NCI-H146 treated with DMSO at 0.1 percent for 48 hours (cell line): ENCODE results near the gene ACSM2B.
"Not testable (repeated sequence)": the region's sequence is repeated elsewhere in the genome, so short reads cannot be mapped to it uniquely, and the experiment has no call there.

ENCODE experiments used
- DNase-seq: peaks from one replicate; lab custom pipeline; 2025; ENCODE audit not compliant: unreplicated experiment; lab: John Stamatoyannopoulos, UW

ACSM2B gene

DNA sequence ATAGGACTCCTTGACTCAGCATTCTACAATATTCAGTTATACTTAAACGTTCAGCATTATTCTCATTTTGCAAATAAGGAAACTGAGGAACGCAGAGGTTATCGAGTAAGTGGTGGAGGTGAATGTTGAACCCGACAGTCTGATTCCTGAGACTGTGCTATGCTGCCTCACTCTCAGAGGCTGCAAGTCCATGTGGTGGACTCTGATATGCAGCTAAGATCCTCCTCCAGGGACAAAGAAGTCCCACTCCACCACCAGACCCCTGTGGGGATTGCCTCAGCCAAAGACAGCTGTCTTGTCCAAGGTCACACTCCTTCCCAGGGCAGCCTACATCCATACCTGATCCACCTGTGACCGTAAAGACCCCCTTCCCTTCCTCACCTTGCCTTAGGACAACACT lies 37.5 kb downstream of the ACSM2B start:
- no peak for DNase-seq

DNA sequence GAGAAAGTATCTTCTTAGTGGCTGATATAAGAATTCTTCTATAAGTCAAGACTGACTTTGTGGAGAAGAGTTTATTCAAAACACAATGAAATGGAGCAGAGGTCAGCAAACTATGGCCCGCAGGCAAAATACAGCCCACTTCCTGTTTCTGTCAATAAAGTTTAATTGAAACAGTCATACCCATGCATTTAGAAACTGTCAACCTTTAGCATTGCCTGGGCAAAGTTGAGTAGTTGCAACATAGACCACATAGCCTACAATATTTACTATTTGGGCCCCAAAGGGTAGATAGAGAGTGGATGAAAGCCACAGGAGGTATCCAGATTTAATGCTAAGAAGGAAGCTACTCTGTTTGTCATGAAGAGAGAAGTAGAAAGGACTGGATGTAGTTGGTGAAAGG lies 38.0 kb downstream of the ACSM2B start:
- no peak for DNase-seq

DNA sequence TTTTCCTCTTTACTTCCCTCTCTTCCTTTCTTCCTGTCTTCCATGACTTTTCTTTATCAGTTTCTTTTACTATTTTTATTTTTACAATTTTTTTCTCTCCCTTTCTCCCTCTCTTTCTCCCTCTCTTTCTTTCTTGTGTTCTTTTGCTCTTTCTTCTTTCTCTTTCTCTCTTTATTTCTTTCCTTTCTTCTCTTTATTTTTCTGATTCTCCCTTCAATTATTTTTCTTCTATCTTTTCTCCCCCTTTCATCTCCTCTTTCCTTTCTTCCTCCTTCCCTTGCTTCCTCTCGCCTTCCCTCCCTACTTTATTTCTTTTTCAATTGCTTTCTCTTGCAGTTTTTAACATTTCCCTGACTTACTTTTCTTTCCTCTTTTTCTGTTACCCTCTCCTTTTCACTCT lies 39.5 kb downstream of the ACSM2B start:
- not testable (repeated sequence) for DNase-seq

DNA sequence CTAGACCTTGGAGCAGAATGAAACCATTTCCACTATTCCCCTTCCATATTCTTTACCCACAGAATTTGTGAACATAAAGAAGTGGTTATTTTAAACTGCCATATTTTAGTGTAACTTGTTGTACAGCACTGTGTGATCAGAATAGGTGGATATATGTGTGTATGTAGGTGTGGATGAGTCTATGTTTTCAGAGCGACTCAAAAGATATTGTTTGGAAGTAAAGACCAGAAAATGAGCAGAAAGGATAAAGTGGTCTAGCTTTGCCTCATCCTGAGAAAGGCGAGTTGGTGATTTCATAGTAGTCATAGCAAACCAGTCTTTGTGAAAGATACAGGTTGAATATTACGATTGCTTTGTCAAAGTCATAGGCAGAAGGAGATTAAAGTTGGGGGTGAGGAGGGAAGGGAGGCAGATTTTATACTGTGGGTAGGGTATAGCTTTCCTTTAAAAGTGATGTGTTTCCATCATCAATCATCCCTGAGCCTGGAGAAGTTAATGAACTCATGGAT lies 43.8 kb downstream of the ACSM2B start:
- DNase-seq: not testable (repeated sequence)

DNA sequence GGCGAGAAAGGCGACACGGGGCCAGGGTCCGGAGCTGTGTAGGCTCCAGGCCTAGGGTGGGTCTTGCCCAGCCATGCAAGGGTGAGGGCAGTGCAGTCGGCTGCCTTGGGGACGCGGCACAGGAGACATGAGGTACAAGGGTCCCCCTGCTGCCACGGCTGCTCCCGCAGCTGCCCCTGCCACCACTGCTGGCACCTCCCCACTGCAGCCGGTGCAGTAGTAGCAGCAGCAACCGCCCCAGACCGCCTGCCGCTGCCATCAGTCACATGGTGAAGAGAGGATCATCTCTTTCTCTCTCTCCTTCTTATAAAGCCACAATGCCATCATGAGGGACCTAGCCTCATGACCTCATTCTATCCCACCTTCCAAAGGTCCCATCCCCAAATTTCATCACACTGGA lies 44.4 kb downstream of the ACSM2B start:
- DNase-seq: not testable (repeated sequence)

DNA sequence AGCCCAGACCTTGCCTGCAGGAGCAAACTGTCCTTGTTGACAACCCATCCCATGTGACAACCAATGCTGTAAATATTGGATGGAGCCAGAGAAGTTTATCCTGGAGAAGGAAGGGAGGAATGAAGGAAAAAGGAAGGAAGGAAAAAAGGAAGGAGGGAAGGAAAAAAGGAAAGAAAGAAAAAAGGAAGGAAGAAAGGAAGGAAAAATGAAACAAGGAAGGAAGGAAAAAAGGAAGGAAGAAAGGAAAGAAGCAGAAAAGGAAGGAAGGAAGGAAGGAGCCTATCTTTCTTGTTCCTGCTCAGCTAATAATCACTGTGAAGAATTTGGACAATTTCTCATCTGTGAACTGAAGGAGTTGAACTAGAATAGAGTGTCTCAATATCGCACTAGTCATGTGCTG lies 56.1 kb downstream of the ACSM2B start:
- no peak for DNase-seq

DNA sequence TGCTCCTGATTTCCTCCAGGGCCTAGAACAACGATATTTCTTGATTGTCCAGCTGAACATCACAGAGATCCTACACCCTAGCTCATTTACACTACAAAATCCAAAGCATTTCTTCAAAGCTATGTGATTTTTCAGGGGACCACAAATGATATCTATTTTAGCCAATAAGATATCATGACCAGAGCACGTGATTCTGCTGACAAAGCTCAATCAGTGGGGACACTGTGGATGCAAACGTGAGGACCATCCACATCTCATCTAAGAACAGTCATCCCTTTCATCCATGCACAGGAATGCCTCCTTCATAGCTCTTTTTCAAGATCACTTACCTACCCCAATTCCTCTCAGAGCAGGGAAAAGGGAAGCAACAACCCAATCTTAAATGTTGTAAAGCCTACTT lies 56.9 kb downstream of the ACSM2B start:
- no peak for DNase-seq

DNA sequence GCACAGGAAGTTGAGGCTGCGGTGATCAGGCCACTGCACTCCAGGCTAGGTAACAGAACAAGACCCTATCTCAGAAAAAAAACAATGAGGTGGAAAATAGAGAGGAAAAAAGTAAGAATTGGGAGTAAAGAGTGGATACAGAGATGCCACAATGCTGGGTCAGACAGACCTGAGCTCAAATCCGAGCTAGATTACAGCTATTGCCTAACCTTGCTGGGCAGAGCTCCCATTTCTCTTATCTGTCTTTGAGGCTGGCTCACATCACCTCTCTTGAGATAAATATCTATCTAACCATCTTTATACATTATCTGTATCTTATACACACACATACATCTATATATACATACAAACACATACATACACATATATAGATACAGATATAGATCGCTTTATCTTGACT lies 59.0 kb downstream of the ACSM2B start:
- DNase-seq: no peak

DNA sequence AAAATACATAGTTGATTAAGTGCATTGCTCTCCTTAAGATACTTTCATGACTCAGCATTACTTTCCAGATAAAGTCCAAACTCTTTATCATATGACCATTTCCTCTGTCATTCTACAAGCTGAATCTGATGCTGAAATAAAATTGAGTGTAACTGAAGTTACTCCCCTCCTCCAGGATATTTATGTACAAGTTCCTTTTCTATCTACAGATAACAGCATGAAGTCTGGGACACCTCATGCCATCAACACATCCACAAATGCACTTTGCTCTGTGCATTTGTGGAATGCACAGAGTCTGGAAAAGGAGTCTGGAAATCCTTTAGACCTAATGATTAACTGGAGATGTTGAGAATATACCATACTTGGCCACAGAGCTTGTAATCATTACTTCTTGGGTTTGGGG lies 60.5 kb downstream of the ACSM2B start:
- DNase-seq: no peak

DNA sequence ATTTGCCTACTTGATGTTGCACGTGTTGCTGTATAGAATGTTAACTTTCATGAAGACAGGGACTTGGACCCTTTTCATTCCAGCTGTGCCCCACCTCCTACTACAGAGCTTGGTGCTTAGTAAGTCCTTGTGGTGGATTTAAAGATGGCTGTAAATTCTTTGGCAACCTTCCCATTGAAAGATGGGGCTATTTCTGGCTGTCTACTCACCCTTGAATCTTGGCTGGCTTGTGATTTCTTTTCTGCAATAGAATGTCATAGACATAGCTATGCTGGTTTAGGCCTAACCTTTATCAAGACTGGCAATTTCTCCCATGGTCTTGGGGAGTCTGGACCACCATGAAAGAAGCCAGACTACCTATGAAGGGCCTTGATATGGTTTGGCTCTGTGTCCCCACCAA lies 65.8 kb downstream of the ACSM2B start:
- DNase-seq: no peak

DNA sequence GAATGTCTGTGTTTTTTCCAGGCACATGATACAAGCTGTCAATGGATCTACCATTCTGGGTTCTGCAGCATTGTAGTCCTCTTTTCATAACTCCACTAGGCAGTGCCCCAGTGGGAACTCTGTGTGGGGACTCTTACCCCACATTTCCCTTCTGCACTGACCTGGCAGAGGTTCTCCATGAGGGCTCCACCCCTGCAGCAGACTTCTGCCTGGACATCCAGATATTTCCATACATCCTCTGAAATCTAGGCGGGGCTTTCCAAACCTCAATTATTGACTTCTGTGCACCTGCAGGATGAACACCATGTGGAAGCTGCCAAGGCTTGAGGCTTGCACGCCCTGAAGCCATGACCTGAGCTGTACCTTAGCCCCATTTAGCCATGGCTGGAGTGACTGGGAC lies 68.9 kb downstream of the ACSM2B start:
- DNase-seq: no peak

DNA sequence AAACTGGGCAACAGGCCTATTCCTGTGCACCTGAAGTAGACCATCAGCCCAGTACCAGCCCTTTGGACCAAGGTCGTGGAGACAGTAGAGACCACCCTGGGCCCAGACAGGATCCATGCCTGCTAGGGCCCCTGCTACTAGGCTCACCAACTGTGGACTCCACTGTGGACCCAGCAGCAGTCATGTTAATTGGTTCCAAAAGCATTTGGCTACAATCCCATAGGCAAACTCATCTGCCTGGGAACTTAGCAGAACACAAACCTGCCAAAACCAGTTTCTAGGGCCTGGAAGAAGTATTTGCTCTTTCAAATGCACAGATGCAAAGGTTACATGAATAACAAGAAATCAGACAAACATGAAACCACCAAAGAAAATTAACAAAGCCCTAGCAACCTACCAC lies 71.7 kb downstream of the ACSM2B start:
- DNase-seq: no peak

DNA sequence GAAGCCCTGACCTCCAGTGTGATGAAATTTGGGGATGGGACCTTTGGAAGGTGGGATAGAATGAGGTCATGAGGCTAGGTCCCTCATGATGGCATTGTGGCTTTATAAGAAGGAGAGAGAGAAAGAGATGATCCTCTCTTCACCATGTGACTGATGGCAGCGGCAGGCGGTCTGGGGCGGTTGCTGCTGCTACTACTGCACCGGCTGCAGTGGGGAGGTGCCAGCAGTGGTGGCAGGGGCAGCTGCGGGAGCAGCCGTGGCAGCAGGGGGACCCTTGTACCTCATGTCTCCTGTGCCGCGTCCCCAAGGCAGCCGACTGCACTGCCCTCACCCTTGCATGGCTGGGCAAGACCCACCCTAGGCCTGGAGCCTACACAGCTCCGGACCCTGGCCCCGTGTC lies 84.7 kb downstream of the ACSM2B start:
- not testable (repeated sequence) for DNase-seq

DNA sequence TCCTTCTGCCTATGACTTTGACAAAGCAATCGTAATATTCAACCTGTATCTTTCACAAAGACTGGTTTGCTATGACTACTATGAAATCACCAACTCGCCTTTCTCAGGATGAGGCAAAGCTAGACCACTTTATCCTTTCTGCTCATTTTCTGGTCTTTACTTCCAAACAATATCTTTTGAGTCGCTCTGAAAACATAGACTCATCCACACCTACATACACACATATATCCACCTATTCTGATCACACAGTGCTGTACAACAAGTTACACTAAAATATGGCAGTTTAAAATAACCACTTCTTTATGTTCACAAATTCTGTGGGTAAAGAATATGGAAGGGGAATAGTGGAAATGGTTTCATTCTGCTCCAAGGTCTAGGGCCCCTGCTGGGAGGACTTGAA lies 85.2 kb downstream of the ACSM2B start:
- not testable (repeated sequence) for DNase-seq
